Keratinocyte (primary cell): ENCODE data around the gene GTF3C5.

Experiments
- CTCF ChIP-seq, 3 experiments: IDR thresholded peaks in 1 of 3; conservative IDR thresholded peaks in 1 of 3; optimal IDR thresholded peaks in 1 of 3; 2 replicates in 2 of 3; 3 replicates in 1 of 3; pipeline versions ENCODE3 to v1.5.1; 2011; ENCODE audit warnings: low read length in 3 of 3, mild to moderate bottlenecking in 3 of 3, moderate library complexity in 2 of 3, control low read depth in 1 of 3, inconsistent platforms in 1 of 3; ENCODE audit not compliant: insufficient read depth in 2 of 3; ENCODE audit errors: extremely low read depth in 1 of 3
- EZH2 ChIP-seq: IDR thresholded peaks from one replicate; pipeline ENCODE4 v1.6.1; 2012; ENCODE audit warnings: inconsistent platforms, mild to moderate bottlenecking, low read length, moderate library complexity

GRCh38 chr9:132985071-132985350, 45.8 kb upstream of the GTF3C5 start:
- TF ChIP-seq CTCF (optimal IDR thresholded peaks at IDR 0.05 in 1 of 3, IDR thresholded peaks at IDR 0.05 in 1 of 3, conservative IDR thresholded peaks at IDR 0.05 in 1 of 3; ENCODE audit: extremely low read depth in 1 of 3, insufficient read depth in 2 of 3, low read length in 3 of 3) (no peak), EZH2 (no peak)
